IPS-18a (cell line): Measurements from ENCODE around the gene GDNF.

Experiments used
- H3K27ac ChIP-seq: one replicate; pipeline ENCODE4 v1.5.1; 2013; ENCODE audit warnings: low read length
- H3K27me3 ChIP-seq: one replicate; pipeline ENCODE4 v1.6.1; 2013; ENCODE audit warnings: mild to moderate bottlenecking, low read length; ENCODE audit not compliant: control insufficient read depth, insufficient read depth
- H3K36me3 ChIP-seq: one replicate; pipeline ENCODE4 v1.6.1; 2013; ENCODE audit warnings: low read depth, low read length; ENCODE audit not compliant: control insufficient read depth
- H3K4me1 ChIP-seq: one replicate; pipeline ENCODE4 v1.6.1; 2013; ENCODE audit warnings: low read depth, low read length; ENCODE audit not compliant: control insufficient read depth
- H3K4me3 ChIP-seq: one replicate; pipeline ENCODE4 v1.5.1; 2013; ENCODE audit warnings: low read length
- H3K9ac ChIP-seq: one replicate; pipeline ENCODE4 v1.6.1; 2013; ENCODE audit warnings: mild to moderate bottlenecking, low read length, moderate library complexity
- H3K9me3 ChIP-seq: one replicate; pipeline ENCODE4 v1.6.1; 2013; ENCODE audit warnings: low read depth, low read length; ENCODE audit not compliant: control insufficient read depth

Gene GDNF, protein sequence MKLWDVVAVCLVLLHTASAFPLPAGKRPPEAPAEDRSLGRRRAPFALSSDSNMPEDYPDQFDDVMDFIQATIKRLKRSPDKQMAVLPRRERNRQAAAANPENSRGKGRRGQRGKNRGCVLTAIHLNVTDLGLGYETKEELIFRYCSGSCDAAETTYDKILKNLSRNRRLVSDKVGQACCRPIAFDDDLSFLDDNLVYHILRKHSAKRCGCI

DNA sequence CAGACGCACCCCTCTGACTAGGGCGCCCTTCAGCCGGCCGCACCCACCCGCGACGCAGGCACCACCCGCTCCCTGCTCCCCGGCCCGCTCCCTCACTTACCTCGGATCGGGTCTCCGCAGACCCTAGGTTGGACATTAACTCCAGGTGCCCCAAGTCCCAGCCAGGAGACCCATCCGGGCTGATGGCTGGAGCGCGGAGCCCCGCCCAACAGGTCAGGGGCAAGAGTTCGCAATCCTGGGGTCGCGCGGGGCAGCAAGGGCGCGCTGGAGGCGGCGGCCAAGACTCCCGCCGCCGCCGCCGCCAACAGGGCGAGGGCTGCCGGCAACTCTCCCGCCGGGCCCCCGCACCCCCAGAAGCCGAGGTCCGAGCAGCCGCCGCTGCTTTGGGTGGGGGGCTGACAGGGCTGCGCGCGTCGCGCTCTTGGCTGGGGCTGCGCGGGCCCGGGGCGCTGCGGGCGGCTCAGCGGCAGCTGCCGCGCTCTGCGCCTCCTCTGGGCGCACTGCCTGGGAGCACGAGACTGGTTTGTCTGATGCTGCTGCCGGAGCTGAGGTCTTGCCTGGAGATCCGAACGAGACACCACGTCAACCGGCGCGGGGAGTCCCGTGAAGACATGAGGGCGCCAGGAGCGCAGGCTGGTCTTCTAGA, at the start of gene GDNF:
TSS of gene GDNF (minus strand) at position 635 of the 646 bp plus-strand sequence. CDS start 5,245 bp downstream, outside the sequence.
- no peak within 1 kb of the TSS for H3K27ac ChIP-seq
- peaks cover 99% of the 10 kb centered on the region for H3K27me3 ChIP-seq
- H3K4me1 ChIP-seq: peaks cover 32% of the 10 kb centered on the region
- no peaks in the 10 kb centered on the region for H3K36me3 ChIP-seq
- H3K9ac ChIP-seq: no peak within 1 kb of the TSS
- no peaks in the 10 kb centered on the region for H3K9me3 ChIP-seq
- H3K4me3 ChIP-seq: peak within 1 kb of the TSS; percentile 51

DNA sequence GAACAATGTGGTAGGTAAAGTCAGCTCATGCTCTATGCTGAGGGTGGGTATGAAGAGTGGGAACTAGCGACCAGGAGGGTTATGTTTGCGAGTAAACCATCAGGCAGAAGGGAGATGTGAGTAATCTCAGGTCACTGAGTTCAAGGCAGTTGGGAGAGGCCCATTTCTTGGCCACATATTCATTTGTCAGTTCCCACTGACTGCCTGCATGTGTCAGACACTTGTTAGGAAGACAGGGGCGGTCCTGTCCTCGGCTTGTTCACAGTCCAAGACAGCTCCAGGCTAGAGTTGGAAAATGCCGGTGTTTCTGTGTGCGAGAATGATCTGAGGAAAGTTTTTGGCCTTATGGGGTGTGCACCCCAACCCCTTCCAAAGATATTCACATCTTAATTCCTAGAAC, 48.6 kb upstream of the GDNF start:
- Histone ChIP-seq H3K4me3 (no peak overlapping the region), H3K9me3 (no peaks in the 10 kb centered on the region), H3K36me3 (no peaks in the 10 kb centered on the region), H3K9ac (no peak overlapping the region), H3K27me3 (no peaks in the 10 kb centered on the region), H3K4me1 (no peaks in the 10 kb centered on the region), H3K27ac (no peak overlapping the region)

DNA sequence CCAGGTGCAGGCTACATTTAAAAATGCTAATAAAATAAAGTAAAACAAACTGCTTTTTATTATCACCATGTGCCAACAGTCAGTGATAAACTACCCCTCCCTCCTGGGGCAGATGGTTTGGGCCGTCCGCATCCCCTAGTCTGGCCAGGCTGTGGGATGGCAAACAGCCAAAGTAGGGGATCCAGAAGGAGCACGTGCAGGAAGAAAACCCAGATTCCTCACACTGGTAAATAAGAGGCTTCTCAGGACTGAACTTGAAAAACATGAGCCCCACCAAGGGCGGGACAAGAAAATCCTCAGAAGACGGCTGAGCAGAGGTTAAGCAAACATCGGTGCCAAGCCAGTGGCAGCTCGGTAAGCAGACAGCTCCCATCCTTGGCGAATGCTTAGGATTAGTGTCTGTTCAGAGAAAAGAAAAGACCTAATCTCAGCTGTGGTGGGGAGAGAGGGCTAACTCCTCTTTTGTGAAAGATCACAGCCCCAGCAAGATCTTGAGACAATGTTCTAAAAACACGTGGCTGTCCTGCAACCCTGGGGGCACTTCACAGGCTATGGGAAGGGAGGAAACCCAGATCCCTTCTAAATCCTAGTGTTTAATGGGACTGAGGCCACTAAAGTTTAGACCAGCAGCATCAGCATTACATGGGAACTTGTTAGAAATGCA, 46.5 kb upstream of the GDNF start:
- no peak overlapping the region for H3K27ac ChIP-seq
- no peaks in the 10 kb centered on the region for H3K36me3 ChIP-seq
- no peaks in the 10 kb centered on the region for H3K27me3 ChIP-seq
- H3K9me3 ChIP-seq: no peaks in the 10 kb centered on the region
- H3K4me3 ChIP-seq: no peak overlapping the region
- H3K4me1 ChIP-seq: no peaks in the 10 kb centered on the region
- H3K9ac ChIP-seq: no peak overlapping the region

DNA sequence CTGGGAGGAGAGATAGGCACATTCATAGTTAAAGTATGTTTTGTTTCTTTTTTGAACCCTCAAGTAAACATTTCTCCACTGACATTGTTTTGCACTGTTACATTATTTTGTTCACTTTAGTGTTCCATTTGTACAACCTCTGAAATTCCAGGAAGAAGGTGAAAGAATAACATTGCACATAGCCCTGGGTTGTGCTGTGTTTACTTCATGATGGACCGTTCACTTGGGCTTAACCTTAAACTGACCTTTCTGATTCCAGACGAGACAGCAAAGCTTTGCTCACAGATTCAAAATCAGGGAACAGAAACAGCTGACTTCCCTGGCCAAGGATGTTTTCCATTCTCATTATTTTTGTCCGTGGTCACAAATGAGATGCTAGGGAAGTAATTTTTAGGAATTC, 42.8 kb upstream of the GDNF start:
- Histone ChIP-seq H3K4me1 (no peaks in the 10 kb centered on the region), H3K9me3 (no peaks in the 10 kb centered on the region), H3K27ac (no peak overlapping the region), H3K4me3 (no peak overlapping the region), H3K27me3 (no peaks in the 10 kb centered on the region), H3K9ac (no peak overlapping the region), H3K36me3 (no peaks in the 10 kb centered on the region)

DNA sequence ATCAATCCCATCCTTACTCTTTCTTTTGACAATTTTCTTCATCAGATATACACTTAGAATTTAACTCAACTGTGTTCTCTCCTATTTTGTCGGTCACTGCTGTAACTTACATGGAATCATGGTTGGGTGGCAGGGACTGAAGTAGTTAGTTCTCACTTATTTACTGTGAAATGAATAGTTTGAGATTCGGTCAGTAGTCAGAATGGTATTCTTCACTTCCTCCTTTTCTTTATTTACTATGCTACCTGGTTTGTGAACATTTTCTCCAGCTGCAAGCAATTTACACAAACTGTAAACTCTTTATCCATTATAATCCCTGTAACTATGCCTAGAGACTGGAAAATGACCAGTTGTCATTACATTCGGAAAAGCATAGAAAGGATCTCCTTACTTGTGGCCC, 41.5 kb upstream of the GDNF start:
- no peak overlapping the region for H3K4me3 ChIP-seq
- no peaks in the 10 kb centered on the region for H3K27me3 ChIP-seq
- no peak overlapping the region for H3K9ac ChIP-seq

DNA sequence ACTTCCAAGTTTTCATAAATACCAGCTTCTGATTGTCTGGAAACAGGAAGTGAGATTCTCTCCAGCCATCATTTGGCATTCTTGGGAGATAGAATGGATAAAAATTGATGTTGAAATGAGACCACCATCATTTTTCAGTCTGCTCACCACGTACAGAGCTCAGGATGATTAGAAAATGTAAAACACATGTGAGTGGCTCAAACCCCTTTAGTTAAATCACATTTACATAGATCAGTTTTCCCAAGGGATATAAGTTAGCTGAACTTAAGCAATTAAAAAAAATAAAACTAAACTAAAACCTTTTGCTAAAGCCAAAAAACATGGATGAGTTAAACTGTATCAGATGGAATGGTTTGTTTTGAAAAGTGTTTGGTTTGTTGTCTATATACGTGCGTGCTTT, 37.1 kb upstream of the GDNF start:
- H3K36me3 ChIP-seq: no peaks in the 10 kb centered on the region
- no peak overlapping the region for H3K9ac ChIP-seq
- no peak overlapping the region for H3K27ac ChIP-seq
- no peak overlapping the region for H3K4me3 ChIP-seq
- H3K9me3 ChIP-seq: no peaks in the 10 kb centered on the region
- no peaks in the 10 kb centered on the region for H3K27me3 ChIP-seq
- H3K4me1 ChIP-seq: peaks cover 10% of the 10 kb centered on the region

More for the DNA sequence above, 41.5 kb upstream of the GDNF start:
- Histone ChIP-seq H3K36me3 (no peaks in the 10 kb centered on the region), H3K27ac (no peak overlapping the region), H3K9me3 (no peaks in the 10 kb centered on the region), H3K4me1 (no peaks in the 10 kb centered on the region)

DNA sequence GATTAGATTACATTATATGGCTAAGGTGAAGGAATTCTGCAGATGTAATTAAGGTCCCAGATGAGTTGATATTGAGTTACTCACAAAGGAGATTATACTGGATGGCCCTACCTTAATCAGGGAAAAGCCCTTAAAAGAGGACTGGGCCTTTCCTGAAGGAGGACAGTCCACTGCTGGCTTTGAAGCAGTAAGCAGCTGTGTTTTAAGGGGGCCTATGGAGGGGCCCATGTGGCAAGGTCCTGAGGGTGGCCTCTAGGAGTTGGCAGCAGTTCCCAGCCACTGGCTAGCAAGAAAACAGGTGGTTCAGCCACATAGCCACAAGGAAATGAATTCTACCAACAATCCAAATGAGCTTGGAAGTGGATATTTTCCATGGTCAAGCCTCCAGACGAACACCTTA, 36.4 kb upstream of the GDNF start:
- no peaks in the 10 kb centered on the region for H3K27me3 ChIP-seq
- H3K4me1 ChIP-seq: peaks cover 10% of the 10 kb centered on the region
- H3K36me3 ChIP-seq: no peaks in the 10 kb centered on the region
- no peaks in the 10 kb centered on the region for H3K9me3 ChIP-seq
- H3K27ac ChIP-seq: no peak overlapping the region
- no peak overlapping the region for H3K4me3 ChIP-seq
- no peak overlapping the region for H3K9ac ChIP-seq

DNA sequence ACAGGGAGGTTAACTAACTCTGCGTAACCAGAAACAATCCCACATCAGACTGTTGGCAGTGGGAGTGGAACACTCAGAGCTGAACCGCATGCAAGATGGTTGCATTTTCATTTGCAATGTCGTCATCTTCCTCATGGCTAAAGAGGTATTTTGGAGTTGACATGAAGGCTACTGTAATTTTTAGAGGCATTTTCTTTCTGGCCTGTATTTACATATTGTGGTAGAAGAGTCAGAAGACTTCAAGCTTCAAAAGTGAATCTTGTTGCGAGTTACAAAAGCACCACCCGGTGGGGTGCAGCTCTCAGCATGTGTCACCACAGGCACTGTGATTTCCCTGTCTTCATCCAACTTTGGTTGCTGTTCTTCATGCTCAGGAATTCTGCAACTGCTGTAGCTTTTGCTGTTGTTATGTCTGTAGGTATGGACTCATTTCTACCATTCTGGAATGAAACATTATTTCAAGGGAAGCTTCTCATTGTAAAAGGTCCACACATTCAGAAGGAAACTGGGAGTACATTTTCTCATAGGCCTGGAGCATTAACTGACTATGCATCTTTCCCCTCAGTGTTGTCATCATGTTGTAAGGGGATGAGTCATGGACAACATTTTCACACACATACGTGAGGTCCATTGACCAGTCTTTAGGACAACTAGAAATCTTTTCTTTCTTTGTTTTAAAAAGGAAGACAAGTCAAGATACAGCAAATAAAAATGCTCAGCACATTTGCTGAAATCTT, 35.4 kb upstream of the GDNF start:
- no peaks in the 10 kb centered on the region for H3K9me3 ChIP-seq
- no peaks in the 10 kb centered on the region for H3K36me3 ChIP-seq
- H3K27me3 ChIP-seq: no peaks in the 10 kb centered on the region
- H3K27ac ChIP-seq: no peak overlapping the region
- H3K4me3 ChIP-seq: no peak overlapping the region
- no peak overlapping the region for H3K9ac ChIP-seq
- H3K4me1 ChIP-seq: peaks cover 10% of the 10 kb centered on the region

DNA sequence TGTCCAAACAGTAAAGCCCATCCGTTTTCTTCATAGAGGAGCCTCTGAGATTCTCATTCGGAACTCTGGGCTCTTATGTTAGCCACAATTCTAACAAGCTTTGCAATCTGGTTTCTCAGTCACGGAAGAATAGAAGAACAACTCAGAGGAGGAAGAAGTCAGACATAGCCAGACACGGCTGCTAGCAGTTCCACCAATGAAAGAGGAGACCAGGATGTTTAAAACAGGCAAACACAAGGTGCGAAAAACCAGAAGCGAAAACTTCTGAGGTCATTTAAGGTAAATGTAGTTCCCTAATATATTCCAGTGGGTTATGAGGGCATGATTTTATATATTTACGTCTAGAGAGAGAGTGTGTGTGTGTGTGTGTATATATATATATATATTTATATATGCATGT, 34.1 kb upstream of the GDNF start:
- Histone ChIP-seq H3K9me3 (no peaks in the 10 kb centered on the region), H3K27me3 (no peaks in the 10 kb centered on the region), H3K4me3 (no peak overlapping the region), H3K36me3 (no peaks in the 10 kb centered on the region), H3K27ac (no peak overlapping the region), H3K9ac (no peak overlapping the region), H3K4me1 (peaks cover 10% of the 10 kb centered on the region)

DNA sequence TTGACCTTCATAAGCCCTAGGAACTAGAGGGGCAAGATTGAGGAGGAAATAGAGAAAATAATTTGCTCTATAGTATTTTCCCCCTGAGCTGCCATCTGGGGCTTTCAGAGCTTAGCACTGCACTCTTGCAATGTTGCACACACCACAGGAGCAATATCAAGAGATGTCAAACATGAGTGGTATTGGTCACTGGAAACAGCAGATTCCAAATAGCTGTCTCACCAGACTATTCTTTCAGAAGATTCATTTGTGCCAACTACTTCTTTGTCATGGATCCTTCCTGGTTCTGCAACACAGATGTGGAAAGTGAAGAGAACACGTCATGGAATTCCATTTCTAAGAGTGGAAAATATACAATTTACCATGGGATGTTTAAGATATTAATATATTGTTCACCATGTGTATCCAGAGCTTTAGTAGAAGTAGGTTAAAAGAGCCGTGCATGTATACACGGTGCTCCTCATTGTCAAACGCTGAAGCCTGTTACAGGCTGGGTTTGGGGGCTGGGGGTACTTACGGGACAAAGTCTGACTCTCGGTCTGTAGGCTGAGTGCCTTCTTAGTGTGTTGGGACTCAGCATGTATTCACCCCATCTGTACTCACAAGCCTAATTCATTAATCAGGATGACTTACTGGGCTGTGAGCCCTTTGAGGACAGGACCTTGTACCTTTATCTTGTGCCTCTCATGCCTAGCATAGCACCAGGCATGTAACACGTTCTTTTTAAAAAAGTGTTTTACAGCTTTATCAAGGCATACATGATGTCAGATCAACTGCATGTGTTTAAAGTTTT, 31.4 kb upstream of the GDNF start:
- no peaks in the 10 kb centered on the region for H3K9me3 ChIP-seq
- H3K4me1 ChIP-seq: peaks cover 10% of the 10 kb centered on the region
- H3K4me3 ChIP-seq: no peak overlapping the region
- no peaks in the 10 kb centered on the region for H3K36me3 ChIP-seq
- no peak overlapping the region for H3K9ac ChIP-seq
- no peaks in the 10 kb centered on the region for H3K27me3 ChIP-seq
- H3K27ac ChIP-seq: no peak overlapping the region

DNA sequence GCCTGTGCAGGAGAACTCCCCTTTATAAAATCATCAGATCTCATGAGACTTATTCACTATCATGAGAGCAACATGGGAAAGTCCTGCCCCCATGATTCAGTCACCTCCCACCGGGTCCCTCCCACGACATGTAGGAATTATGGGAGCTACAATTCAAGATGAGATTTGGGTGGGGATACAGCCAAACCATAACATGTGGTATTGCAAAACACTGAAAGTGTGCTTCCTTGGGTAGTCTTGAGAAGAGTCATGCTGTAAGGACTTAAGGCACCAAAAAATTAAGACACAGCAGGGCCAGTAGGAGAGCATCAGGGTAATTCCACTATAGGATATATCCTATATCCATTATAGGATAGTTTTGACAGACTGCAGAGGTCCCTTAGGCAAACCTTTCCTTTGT, 29.4 kb upstream of the GDNF start:
- Histone ChIP-seq H3K36me3 (no peaks in the 10 kb centered on the region), H3K4me3 (no peak overlapping the region), H3K4me1 (no peaks in the 10 kb centered on the region), H3K9me3 (no peaks in the 10 kb centered on the region), H3K9ac (no peak overlapping the region), H3K27me3 (no peaks in the 10 kb centered on the region), H3K27ac (no peak overlapping the region)
